HepG2 (cell line): ENCODE results near the gene TADA2A. TPM values are rescaled to one million over a fixed set of nuclear protein-coding genes. Genes with fewer than 3 reads are reported as not detected.
A peak's percentile ranks its signal among the peaks of the same experiment; 100 is the strongest.

Source experiments
- BRCA1 ChIP-seq: sonication (generic); formaldehyde crosslinking; IDR thresholded peaks from 2 replicates; pipeline ENCODE4 v1.4.0; 2020; ENCODE audit warnings: missing genetic modification reagents
- ELF3 ChIP-seq: IDR thresholded peaks from 2 replicates; pipeline ENCODE4 v1.6.1; 2016; ENCODE audit warnings: missing genetic modification reagents, missing compliant biosample characterization
- FOXP4 ChIP-seq: sonication (generic); formaldehyde crosslinking; IDR thresholded peaks from 2 replicates; pipeline ENCODE4 v1.4.0; 2020; ENCODE audit warnings: missing genetic modification reagents
- ISX ChIP-seq: sonication (generic); formaldehyde crosslinking; conservative IDR thresholded peaks from 2 replicates; pipeline ENCODE4 v1.5.0; 2020; ENCODE audit warnings: missing genetic modification reagents
- MXD3 ChIP-seq: IDR thresholded peaks from 2 replicates; pipeline ENCODE4 v1.6.1; 2016; ENCODE audit warnings: mild to moderate bottlenecking, missing biosample characterization, missing genetic modification reagents
- RERE ChIP-seq: IDR thresholded peaks from 2 replicates; pipeline ENCODE4 v1.6.1; 2016; ENCODE audit warnings: low read depth, missing genetic modification reagents, missing compliant biosample characterization
- TERF1 ChIP-seq: sonication (generic); formaldehyde crosslinking; IDR thresholded peaks from 2 replicates; pipeline ENCODE4 v1.8.0; 2022; ENCODE audit warnings: mild to moderate bottlenecking, missing genetic modification reagents, moderate library complexity
- ZNF710 ChIP-seq: sonication (generic); formaldehyde crosslinking; IDR thresholded peaks from 2 replicates; pipeline ENCODE4 v1.5.0; 2020; ENCODE audit warnings: mild to moderate bottlenecking, missing genetic modification reagents, borderline replicate concordance
- ZNF816 ChIP-seq: sonication (generic); formaldehyde crosslinking; IDR thresholded peaks from 2 replicates; pipeline ENCODE4 v1.8.0; 2022; ENCODE audit warnings: missing genetic modification reagents, mild to moderate bottlenecking, borderline replicate concordance
- polyA plus RNA-seq, 8 experiments: library from polyadenylated mRNA; depleted of rRNA in 3 of 8; stranded (reverse) in 7 of 8; unstranded in 1 of 8; fragments of >200 nt; fragmentation: Illumina TruSeq in 4 of 8; extraction: Trizol in 4 of 8; gene quantifications; 2 replicates each; pipeline versions ENCODE4 v1.2.1 to v1.2.3, GENCODE V29; 2011 to 2016; ENCODE audit warnings: low read depth in 4 of 8, missing spikeins in 1 of 8, mixed read lengths in 1 of 8; ENCODE audit not compliant: insufficient read depth in 1 of 8
- total RNA-seq, 5 experiments: library from RNA; depleted of rRNA; stranded (reverse); fragments of >200 nt; fragmentation: Illumina TruSeq; extraction: Trizol; gene quantifications; 2 replicates each; pipeline ENCODE4 v1.2.3, GENCODE V29; 2016; ENCODE audit warnings: low read depth in 1 of 5
- TF ChIP-seq, protein P1 (sequence below): sonication (generic); formaldehyde crosslinking; IDR thresholded peaks from 2 replicates; pipeline ENCODE4 v1.4.0; 2020; ENCODE audit warnings: mild to moderate bottlenecking, missing genetic modification reagents
- TF ChIP-seq, protein P2 (sequence below): sonication (generic); formaldehyde crosslinking; conservative IDR thresholded peaks from 2 replicates; pipeline ENCODE4 v1.8.0; 2022; ENCODE audit warnings: low read depth, missing genetic modification reagents
- TF ChIP-seq, protein P3 (sequence below): sonication (generic); formaldehyde crosslinking; IDR thresholded peaks from 2 replicates; pipeline ENCODE4 v1.4.0; 2020; ENCODE audit warnings: mild to moderate bottlenecking, missing genetic modification reagents

The TADA2A gene
- total and polyA plus RNA-seq, 2 of the 13 experiments (the other 11 are each of a cell fraction or from before 2014, with no cell fraction given), result 8.0 to 14.0 TPM

DNA sequence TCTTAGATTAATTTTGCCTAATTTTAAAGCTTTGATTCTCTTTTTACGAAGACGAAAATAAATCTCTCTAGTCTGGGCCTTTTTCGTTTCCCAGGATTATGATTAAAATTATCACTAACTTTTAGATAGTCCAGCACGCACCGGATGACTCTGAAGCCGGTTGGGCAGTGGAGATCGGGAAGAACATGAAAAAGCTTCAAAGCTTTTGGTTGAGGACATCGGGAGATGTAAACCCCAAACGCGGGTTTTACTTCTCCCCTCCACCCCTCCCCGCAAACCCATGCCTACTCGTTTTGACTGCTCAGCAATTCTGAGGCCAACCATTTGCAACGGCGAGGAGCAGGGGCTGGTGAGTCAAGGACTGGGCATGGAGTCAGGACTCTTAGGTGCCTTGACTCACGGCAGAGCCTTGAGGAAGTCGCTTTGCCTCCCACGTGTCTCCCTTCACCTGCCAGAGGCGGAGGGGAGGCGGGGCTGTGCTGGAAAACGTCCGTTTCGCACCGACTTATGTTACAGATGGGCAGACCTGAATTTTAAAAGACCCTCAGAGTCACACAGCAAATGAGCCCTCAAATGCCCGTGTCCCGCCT is 82.0 kb downstream of the TADA2A start (continued):
- TF ChIP-seq, protein P1, sequence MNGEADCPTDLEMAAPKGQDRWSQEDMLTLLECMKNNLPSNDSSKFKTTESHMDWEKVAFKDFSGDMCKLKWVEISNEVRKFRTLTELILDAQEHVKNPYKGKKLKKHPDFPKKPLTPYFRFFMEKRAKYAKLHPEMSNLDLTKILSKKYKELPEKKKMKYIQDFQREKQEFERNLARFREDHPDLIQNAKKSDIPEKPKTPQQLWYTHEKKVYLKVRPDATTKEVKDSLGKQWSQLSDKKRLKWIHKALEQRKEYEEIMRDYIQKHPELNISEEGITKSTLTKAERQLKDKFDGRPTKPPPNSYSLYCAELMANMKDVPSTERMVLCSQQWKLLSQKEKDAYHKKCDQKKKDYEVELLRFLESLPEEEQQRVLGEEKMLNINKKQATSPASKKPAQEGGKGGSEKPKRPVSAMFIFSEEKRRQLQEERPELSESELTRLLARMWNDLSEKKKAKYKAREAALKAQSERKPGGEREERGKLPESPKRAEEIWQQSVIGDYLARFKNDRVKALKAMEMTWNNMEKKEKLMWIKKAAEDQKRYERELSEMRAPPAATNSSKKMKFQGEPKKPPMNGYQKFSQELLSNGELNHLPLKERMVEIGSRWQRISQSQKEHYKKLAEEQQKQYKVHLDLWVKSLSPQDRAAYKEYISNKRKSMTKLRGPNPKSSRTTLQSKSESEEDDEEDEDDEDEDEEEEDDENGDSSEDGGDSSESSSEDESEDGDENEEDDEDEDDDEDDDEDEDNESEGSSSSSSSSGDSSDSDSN (CRISPR knock-in tag), result no peak
- TF ChIP-seq ZNF816 (CRISPR knock-in tag), result no peak
- TF ChIP-seq BRCA1 (CRISPR knock-in tag), result no peak
- TF ChIP-seq TERF1 (CRISPR knock-in tag), result no peak
- TF ChIP-seq MXD3 (CRISPR knock-in tag), result peak; percentile 53; the same call in 1 of the 2 replicates
- TF ChIP-seq ISX (CRISPR knock-in tag), result no peak
- TF ChIP-seq ZNF710, result peak; percentile 57; the same call in 1 of the 2 replicates
- TF ChIP-seq, protein P2, sequence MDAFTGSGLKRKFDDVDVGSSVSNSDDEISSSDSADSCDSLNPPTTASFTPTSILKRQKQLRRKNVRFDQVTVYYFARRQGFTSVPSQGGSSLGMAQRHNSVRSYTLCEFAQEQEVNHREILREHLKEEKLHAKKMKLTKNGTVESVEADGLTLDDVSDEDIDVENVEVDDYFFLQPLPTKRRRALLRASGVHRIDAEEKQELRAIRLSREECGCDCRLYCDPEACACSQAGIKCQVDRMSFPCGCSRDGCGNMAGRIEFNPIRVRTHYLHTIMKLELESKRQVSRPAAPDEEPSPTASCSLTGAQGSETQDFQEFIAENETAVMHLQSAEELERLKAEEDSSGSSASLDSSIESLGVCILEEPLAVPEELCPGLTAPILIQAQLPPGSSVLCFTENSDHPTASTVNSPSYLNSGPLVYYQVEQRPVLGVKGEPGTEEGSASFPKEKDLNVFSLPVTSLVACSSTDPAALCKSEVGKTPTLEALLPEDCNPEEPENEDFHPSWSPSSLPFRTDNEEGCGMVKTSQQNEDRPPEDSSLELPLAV (CRISPR knock-in tag), result no peak
- TF ChIP-seq, protein P3, sequence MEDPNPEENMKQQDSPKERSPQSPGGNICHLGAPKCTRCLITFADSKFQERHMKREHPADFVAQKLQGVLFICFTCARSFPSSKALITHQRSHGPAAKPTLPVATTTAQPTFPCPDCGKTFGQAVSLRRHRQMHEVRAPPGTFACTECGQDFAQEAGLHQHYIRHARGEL (CRISPR knock-in tag), result no peak
- TF ChIP-seq FOXP4 (CRISPR knock-in tag), result no peak; the same call in 1 of the 2 replicates
- peak; percentile 32; the same call in 1 of the 2 replicates for TF ChIP-seq RERE
- no peak for TF ChIP-seq ELF3 (CRISPR knock-in tag)
